GM19193 (cell line): ENCODE results near the gene ASB18.

Experiments used
- POLR2A ChIP-seq: IDR thresholded peaks from 4 replicates; pipeline ENCODE4 v1.6.1; 2011; ENCODE audit not compliant: insufficient read depth, insufficient read length; ENCODE audit errors: extremely low read depth

Gene ASB18

GRCh38 chr2:236179236-236180075, 84.8 kb downstream of the ASB18 start:
- no peak for TF ChIP-seq POLR2A

DNA sequence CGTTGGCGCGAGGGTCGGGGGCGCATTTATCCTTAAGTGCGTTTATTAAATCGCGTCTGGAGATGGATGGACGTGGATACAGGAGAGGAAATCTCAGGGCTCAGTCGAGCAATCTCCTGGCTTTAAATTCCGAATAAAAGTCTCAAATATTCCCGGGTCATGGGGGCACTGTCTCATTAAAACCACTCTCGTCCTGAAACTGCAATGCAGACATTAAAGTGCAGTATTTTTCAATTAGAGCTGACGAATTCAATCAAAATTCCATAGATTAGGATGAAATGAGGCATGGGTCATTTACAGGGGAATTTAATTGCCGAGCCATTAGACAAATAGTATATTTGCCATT, 85.3 kb downstream of the ASB18 start:
- no peak for TF ChIP-seq POLR2A

GRCh38 chr2:236177967-236178889, 86.0 kb downstream of the ASB18 start:
- TF ChIP-seq POLR2A: no peak

DNA sequence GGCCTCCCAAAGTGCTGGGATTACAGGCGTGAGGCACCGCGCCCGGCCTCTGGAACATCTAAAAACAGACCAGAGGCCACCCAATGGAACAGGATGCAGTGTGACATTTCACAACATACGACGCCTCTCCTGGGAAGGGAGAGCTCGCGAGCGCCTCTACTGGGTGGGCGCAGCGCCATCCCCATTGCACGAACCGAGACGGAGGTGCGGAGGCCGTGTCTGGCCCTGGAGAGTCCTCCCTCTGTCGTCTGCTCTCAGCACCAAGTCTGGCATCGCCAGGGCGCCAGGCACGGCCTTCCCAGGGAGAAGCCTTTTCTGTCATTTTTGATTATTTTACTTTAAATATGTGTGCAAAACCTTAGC, 86.6 kb downstream of the ASB18 start:
- TF ChIP-seq POLR2A: no peak

DNA sequence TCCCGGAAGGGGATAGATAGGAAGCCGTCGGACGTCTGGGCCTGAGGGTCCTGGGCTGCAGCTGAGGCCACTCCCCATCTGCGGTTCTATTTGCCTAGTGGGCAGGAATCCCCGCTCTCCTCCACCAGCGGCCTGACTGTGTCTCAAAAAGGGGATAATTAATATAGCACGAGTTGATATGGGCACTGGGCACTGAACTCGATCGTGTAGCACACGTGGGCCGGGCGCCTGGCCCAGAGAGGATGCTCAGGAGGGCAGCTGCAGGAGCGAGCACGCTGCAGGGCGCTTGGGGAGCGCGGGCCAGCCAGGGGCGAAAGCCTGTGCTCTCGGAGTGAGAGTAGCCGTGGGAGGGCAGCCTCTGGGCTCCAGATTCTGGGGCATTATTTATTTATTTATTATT, 87.3 kb downstream of the ASB18 start:
- TF ChIP-seq POLR2A: no peak

GRCh38 chr2:236176417-236176816, 87.8 kb downstream of the ASB18 start:
- no peak for TF ChIP-seq POLR2A

DNA sequence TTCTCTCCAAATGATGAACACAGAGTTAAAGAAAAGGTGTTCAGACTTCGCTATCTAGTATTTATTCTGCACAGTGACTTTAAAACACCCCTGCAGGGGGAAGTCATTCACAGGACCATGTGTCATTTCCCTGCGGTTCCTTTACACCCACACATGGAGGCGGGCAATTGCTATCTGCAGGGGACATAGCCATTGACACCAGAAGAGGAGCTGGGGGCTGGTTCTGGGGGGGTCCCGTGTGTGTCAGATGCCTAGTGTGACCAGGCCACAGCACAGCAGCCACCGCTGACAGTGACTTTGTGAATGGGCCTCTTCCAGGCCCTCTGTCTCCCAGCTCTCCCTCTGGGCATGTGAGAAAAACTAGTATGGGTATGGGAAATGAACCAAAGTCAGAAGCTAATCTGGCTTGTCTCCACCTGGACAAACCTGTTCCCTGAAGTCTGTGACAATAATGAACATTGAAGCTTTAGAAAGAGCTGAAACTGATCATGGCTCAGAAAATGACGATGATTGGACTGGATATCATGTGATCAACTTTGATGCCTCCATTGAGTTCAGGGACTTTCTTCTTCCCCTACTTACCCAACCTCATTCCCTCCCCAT, 88.6 kb downstream of the ASB18 start:
- no peak for TF ChIP-seq POLR2A

GRCh38 chr2:236173729-236174607, 90.2 kb downstream of the ASB18 start:
- no peak for TF ChIP-seq POLR2A

DNA sequence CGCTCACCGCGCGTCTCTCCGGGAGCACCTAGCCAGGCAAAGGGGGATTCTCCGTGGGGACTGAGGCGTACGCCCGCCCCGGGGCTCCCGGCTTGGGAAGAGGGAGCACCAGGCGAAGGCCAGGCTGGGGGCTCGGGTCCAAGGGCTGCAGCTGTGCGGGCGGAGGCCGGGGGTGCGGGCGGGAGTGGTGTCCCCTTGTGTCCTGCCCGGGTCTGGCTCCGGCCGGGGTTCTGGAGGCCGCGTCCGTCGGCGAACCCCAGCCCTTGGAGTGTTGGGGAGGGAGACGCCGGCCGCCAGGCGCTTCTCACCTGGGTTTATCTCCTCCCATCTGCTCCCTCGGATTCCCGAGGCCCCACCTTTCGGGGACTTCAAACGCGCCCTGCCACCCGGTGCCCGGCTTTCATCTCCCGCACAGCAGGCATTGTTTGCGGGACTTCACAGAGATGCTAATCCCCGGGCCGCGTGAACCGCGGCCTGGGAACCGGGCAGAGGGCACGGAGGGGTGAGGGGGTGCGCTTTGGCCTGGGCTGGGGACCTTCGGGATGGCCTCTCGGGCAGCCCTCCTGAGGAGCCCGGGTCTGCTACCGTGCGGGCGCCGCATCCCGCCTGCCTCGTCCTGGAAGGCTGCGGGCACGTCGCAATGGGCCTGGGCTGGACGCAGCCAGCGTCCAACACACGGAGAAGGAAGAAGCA, 91.0 kb downstream of the ASB18 start:
- TF ChIP-seq POLR2A: no peak

GRCh38 chr2:236172255-236173035, 91.8 kb downstream of the ASB18 start:
- TF ChIP-seq POLR2A: no peak

DNA sequence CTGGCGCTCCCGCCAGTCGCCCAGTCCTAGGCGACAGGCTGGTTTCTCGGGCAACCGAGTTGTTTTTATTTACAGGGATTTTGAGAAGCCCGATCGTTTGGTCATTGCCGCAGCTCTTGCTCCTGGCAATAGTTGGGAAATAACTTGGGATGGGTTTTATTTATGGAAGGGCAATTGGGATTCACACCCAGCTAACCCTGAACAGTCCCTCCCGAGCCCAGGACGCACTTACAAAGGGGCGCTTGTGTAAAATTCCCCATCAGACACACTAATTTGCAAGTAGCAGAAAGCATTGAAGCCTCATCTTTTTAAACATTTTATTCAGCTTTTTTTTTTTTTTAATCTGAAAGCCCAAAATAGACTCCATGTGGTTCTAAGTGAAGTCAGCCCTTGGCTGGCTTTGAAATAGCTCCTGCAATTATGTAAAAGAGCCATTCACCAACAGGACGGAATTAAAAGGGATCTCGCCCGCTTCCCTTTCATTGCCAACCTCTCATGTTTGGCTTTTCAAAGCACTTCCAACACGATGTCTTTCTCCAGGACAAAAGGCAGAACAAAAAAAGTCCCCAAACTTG, 92.4 kb downstream of the ASB18 start:
- TF ChIP-seq POLR2A: no peak

GRCh38 chr2:236171181-236171679, 93.0 kb downstream of the ASB18 start:
- no peak for TF ChIP-seq POLR2A
